ENCODE results near the gene PPM1A.

Gene PPM1A

GRCh38 chr14:60206249-60206670 is 42.8 kb upstream of the PPM1A start:
- Histone ChIP-seq H3K4me1 (peaks cover 7% of the 10 kb centered on the region), H3K79me2 (no peaks in the 10 kb centered on the region), H3K9ac (no peak overlapping the region), H2AFZ (no peak overlapping the region), H3K36me3 (ENCODE audit: control insufficient read depth, insufficient read depth, low read length) (no peaks in the 10 kb centered on the region), H3K27ac (no peak overlapping the region), H3K9me3 (ENCODE audit: control insufficient read depth, low read length) (no peaks in the 10 kb centered on the region), H3K4me2 (ENCODE audit: low read length) (no peak overlapping the region), H3K27me3 (ENCODE audit: control insufficient read depth, insufficient read depth, low read length) (no peaks in the 10 kb centered on the region), H3K4me3 (ENCODE audit: low read depth, low read length) (no peak overlapping the region)
- no peak for TF ChIP-seq CTCF (IDR thresholded peaks at IDR 0.05)

GRCh38 chr14:60206837-60207533 is 42.0 kb upstream of the PPM1A start:
- H3K36me3 ChIP-seq (ENCODE audit: control insufficient read depth, insufficient read depth, low read length): no peaks in the 10 kb centered on the region
- H3K4me2 ChIP-seq (ENCODE audit: low read length): no peak overlapping the region

GRCh38 chr14:60210703-60211102 is 38.3 kb upstream of the PPM1A start:
- no peak for TF ChIP-seq CTCF (IDR thresholded peaks at IDR 0.05)
- H3K36me3 ChIP-seq (ENCODE audit: control insufficient read depth, insufficient read depth, low read length): no peaks in the 10 kb centered on the region
- no peak overlapping the region for H2AFZ ChIP-seq
- H3K27ac ChIP-seq: no peak overlapping the region
- no peak overlapping the region for H3K4me3 ChIP-seq (ENCODE audit: low read depth, low read length)
- no peaks in the 10 kb centered on the region for H3K4me1 ChIP-seq
- H3K79me2 ChIP-seq: no peaks in the 10 kb centered on the region
- no peak overlapping the region for H3K4me2 ChIP-seq (ENCODE audit: low read length)
- H3K9me3 ChIP-seq (ENCODE audit: control insufficient read depth, low read length): no peaks in the 10 kb centered on the region
- H3K27me3 ChIP-seq (ENCODE audit: control insufficient read depth, insufficient read depth, low read length): no peaks in the 10 kb centered on the region
- H3K9ac ChIP-seq: no peak overlapping the region

More at GRCh38 chr14:60206837-60207533, 42.0 kb upstream of the PPM1A start:
- H3K79me2 ChIP-seq: no peaks in the 10 kb centered on the region
- peaks cover 7% of the 10 kb centered on the region for H3K4me1 ChIP-seq
- H3K9ac ChIP-seq: no peak overlapping the region
- no peak overlapping the region for H3K27ac ChIP-seq
- no peaks in the 10 kb centered on the region for H3K9me3 ChIP-seq (ENCODE audit: control insufficient read depth, low read length)
- no peaks in the 10 kb centered on the region for H3K27me3 ChIP-seq (ENCODE audit: control insufficient read depth, insufficient read depth, low read length)
- H3K4me3 ChIP-seq (ENCODE audit: low read depth, low read length): no peak overlapping the region
- H2AFZ ChIP-seq: no peak overlapping the region
- TF ChIP-seq CTCF (IDR thresholded peaks at IDR 0.05): no peak

GRCh38 chr14:60211153-60211552 is 37.9 kb upstream of the PPM1A start:
- H3K4me2 ChIP-seq (ENCODE audit: low read length): no peak overlapping the region
- no peak overlapping the region for H3K4me3 ChIP-seq (ENCODE audit: low read depth, low read length)
- H3K9ac ChIP-seq: no peak overlapping the region
- no peaks in the 10 kb centered on the region for H3K36me3 ChIP-seq (ENCODE audit: control insufficient read depth, insufficient read depth, low read length)
- H3K79me2 ChIP-seq: no peaks in the 10 kb centered on the region
- H2AFZ ChIP-seq: no peak overlapping the region
- H3K9me3 ChIP-seq (ENCODE audit: control insufficient read depth, low read length): no peaks in the 10 kb centered on the region
- H3K27ac ChIP-seq: no peak overlapping the region
- TF ChIP-seq CTCF (IDR thresholded peaks at IDR 0.05): no peak
- no peaks in the 10 kb centered on the region for H3K27me3 ChIP-seq (ENCODE audit: control insufficient read depth, insufficient read depth, low read length)
- no peaks in the 10 kb centered on the region for H3K4me1 ChIP-seq
